GM06990 (cell line): ENCODE measurements around the gene STK24.

Experiments used
- DNase-seq: peaks from one replicate; pipeline ENCODE4 v3.0.0-alpha.2; 2011; ENCODE audit not compliant: insufficient read length; ENCODE audit errors: extremely low read depth
- H3K27me3 ChIP-seq: replicated peaks from 2 replicates; pipeline ENCODE4 v1.6.0; 2011; ENCODE audit warnings: low read length; ENCODE audit not compliant: control insufficient read depth, insufficient read depth
- H3K36me3 ChIP-seq: 2 replicates; pipeline ENCODE4 v1.5.1; 2011; ENCODE audit warnings: low read length; ENCODE audit not compliant: control insufficient read depth, insufficient read depth
- H3K4me3 ChIP-seq: replicated peaks from 2 replicates; pipeline ENCODE4 v1.5.1; 2011; ENCODE audit warnings: low read depth, mild to moderate bottlenecking, control low read depth, low read length
- CTCF ChIP-seq: IDR thresholded peaks from 2 replicates; pipeline ENCODE4 v1.5.1; 2011; ENCODE audit warnings: low read length, control low read depth, mild to moderate bottlenecking, inconsistent platforms; ENCODE audit not compliant: insufficient read depth, poor library complexity, severe bottlenecking

The STK24 gene

GRCh38 chr13:98613591-98613990 is 36.7 kb upstream of the STK24 start:
- H3K4me3 ChIP-seq: no peak overlapping the region
- H3K36me3 ChIP-seq: no peaks in the 10 kb centered on the region
- H3K27me3 ChIP-seq: no peaks in the 10 kb centered on the region; the same call in none of the 2 replicates
- no peak for TF ChIP-seq CTCF
- DNase-seq: no peak

- H3K27me3 ChIP-seq: no peaks in the 10 kb centered on the region; the same call in none of the 2 replicates
- no peaks in the 10 kb centered on the region for H3K36me3 ChIP-seq
- TF ChIP-seq CTCF: no peak
- no peak for DNase-seq
- H3K4me3 ChIP-seq: no peak overlapping the region
These were observed 32.8 kb upstream of the STK24 start for GRCh38 chr13:98609756-98610155.

- no peak for TF ChIP-seq CTCF
- no peak for DNase-seq
- Histone ChIP-seq H3K36me3 (no peaks in the 10 kb centered on the region), H3K4me3 (no peak overlapping the region), H3K27me3 (no peaks in the 10 kb centered on the region)
These were observed 29.4 kb upstream of the STK24 start for GRCh38 chr13:98606296-98606695.

- no peak for DNase-seq
- TF ChIP-seq CTCF: no peak
- Histone ChIP-seq H3K36me3 (no peaks in the 10 kb centered on the region), H3K27me3 (no peaks in the 10 kb centered on the region), H3K4me3 (no peak overlapping the region)
These were observed 22.8 kb upstream of the STK24 start for GRCh38 chr13:98599502-98600328.

GRCh38 chr13:98598043-98598442 is 21.1 kb upstream of the STK24 start:
- H3K4me3 ChIP-seq: no peak overlapping the region
- no peaks in the 10 kb centered on the region for H3K36me3 ChIP-seq
- DNase-seq: no peak
- no peak for TF ChIP-seq CTCF
- no peaks in the 10 kb centered on the region for H3K27me3 ChIP-seq
